ENCODE data around the gene PHKG1. TPM values are rescaled to one million over a fixed set of nuclear protein-coding genes. Genes with fewer than 3 reads are reported as not detected.
"Not testable (repeated sequence)": the region's sequence is repeated elsewhere in the genome, so short reads cannot be mapped to it uniquely, and the experiment has no call there.

The PHKG1 gene
- total RNA-seq, 4 donors from 2014 or later = 0.31 to 2.7 (median 0.57) TPM; not detected in 1

DNA sequence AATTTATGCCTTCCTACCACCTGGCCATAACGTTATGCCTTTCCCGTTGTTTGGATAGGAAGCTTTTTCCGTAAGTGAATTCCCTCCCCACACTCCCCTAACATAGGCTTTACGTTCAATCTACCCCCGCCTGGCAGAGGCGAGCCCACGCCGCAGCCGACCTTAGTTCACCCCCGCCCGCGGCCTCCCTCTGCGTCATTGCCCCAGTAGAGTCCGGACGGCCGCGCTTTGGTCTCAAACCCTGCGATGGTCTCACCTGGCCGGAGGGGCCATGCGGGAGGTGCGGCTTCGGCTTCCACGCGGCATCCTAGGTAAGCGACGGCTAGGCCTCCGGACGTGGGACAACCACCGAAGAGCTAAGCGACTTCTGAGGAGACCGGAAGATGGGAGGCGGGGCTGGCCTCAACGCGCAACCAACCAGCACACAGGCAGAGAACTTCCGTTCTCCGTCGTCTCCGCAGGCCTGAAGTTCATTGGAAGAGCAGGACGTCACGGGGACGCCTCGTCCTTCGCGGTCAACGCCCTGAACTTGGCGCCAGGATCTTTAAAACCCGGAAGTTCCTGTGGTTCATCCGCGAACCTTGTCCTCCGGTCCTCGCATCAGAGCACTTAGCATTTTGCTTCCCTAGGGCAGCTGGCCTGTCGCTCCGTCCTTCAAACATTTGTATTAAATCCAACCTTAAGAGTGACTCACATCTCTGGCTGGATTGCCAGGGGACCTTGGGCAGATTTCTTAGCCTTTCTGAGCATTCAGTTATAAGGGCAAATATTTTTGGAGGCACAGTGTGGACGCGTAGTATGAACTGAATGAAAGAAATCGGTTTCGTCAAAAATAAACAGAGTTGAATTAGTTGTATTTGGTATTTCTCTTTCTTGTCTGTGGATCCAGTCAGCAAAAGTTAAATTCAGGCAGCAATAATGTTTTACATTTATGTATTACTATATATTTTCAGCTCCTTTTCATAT, 13.6 kb upstream of the PHKG1 start, which contains the start of gene CHCHD2:
Gene CHCHD2, minus strand, starts transcription at position 369 of the 966 bp plus-strand sequence. Its CDS starts 63 bp downstream, at position 306.
- Histone ChIP-seq H3K27me3 (no peaks in the 10 kb centered on the region), H3K36me3 (peaks cover 20 to 31% (median 30%) of the 10 kb centered on the region in 3 donors), H3K9me3 (no peaks in the 10 kb centered on the region), H3K4me1 (peaks cover 11 to 30% (median 11%) of the 10 kb centered on the region in 3 donors), H3K27ac (peak within 1 kb of the TSS; percentile 91 to 97 (median 95)), H3K4me3 (peak within 1 kb of the TSS; percentile 64 to 94 (median 84))
- peak; percentile 78 for DNase-seq
- intact Hi-C loops (cut with DNase I) = no loop called here
- WGBS, 2 donors = 4 to 6% methylated on average over 14 to 15 of the region's 57 CpGs
- TF ChIP-seq, protein P1, sequence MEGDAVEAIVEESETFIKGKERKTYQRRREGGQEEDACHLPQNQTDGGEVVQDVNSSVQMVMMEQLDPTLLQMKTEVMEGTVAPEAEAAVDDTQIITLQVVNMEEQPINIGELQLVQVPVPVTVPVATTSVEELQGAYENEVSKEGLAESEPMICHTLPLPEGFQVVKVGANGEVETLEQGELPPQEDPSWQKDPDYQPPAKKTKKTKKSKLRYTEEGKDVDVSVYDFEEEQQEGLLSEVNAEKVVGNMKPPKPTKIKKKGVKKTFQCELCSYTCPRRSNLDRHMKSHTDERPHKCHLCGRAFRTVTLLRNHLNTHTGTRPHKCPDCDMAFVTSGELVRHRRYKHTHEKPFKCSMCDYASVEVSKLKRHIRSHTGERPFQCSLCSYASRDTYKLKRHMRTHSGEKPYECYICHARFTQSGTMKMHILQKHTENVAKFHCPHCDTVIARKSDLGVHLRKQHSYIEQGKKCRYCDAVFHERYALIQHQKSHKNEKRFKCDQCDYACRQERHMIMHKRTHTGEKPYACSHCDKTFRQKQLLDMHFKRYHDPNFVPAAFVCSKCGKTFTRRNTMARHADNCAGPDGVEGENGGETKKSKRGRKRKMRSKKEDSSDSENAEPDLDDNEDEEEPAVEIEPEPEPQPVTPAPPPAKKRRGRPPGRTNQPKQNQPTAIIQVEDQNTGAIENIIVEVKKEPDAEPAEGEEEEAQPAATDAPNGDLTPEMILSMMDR (IDR thresholded peaks at IDR 0.05) = no peak
- TF ChIP-seq POLR2A (IDR thresholded peaks at IDR 0.05) = peak in 3 of 4 donors; percentile 88 to 92 (median 92)

DNA sequence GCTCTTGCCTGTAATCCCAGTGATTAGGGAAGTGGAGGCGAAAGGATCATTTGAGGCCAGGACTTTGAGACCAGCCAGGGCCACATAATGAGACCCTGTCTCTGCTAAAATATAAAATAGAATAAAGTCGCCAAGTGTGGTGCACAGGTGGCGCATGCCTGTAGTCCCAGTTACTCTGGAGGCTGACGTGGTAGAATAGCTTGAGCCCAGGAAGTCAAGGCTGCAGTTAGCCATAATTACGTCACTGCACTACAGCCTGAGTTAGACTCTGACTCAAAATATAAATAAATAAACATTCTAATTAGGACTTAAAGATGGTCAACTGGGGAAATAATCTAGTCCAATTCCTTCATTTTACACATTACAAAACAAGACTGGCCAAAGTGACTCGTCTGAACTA, 12.8 kb upstream of the PHKG1 start:
- no peak for DNase-seq
- H3K36me3 ChIP-seq = peaks cover 25 to 40% (median 37%) of the 10 kb centered on the region in 3 donors
- WGBS, 2 donors = 8 to 10% methylated on average over 6 of the region's 6 CpGs
- H3K4me1 ChIP-seq = peaks cover 11 to 30% (median 11%) of the 10 kb centered on the region in 3 donors
- TF ChIP-seq, protein P1 (IDR thresholded peaks at IDR 0.05) = no peak
- TF ChIP-seq POLR2A (IDR thresholded peaks at IDR 0.05) = no peak
- no peaks in the 10 kb centered on the region for H3K27me3 ChIP-seq
- H3K27ac ChIP-seq = peak overlapping the region; percentile 91 to 97 (median 95)
- peak overlapping the region; percentile 64 to 94 (median 84) for H3K4me3 ChIP-seq
- intact Hi-C loops (cut with DNase I) = no loop called here
- H3K9me3 ChIP-seq = no peaks in the 10 kb centered on the region

DNA sequence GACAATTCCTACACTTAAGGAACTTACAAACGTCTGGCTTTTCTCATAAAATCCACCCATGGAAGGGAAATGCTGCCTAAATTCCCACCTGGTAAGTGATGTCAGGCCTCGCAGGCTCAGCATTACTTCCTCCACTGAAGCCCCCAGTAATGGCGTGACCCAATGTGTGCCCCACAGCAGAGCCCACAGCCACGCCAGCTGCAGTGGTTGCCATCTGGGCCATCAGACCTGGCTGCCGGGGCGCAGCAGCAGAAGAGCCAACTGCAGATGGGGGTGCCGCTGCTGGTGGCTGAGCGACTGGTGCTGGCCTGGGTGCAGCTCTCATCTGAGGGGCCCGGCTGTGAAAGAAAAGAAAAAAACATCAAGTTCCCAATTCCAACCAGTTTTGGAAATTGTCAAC, 11.4 kb upstream of the PHKG1 start:
- H3K27ac ChIP-seq; H3K4me3 ChIP-seq; intact Hi-C loops (cut with DNase I); H3K27me3 ChIP-seq; H3K9me3 ChIP-seq; DNase-seq: not testable (repeated sequence)
- WGBS, 2 donors = 78 to 90% methylated on average over 6 to 7 of the region's 9 CpGs
- Histone ChIP-seq H3K36me3 (peaks cover 25 to 53% (median 37%) of the 10 kb centered on the region in 3 donors), H3K4me1 (peaks cover 11 to 30% (median 11%) of the 10 kb centered on the region in 3 donors)

DNA sequence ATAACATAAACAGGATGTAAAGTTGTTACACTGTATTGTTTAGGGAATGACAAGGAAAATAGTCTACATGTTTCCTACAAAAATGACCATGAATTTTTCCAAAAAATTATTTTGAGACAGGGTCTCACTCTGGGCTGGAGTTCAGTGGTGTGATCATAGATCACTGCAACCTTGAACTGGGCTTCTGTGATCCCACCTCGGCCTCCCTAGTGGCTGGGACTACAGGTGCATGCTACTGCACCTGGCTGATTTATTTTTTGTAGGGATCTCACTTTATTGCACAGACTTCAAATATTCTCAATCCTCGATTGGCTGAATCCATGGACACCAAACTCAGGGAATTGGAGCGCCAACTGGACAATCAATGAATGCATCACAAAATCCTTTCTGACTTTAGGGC, 6.9 kb upstream of the PHKG1 start:
- TF ChIP-seq, protein P1 (IDR thresholded peaks at IDR 0.05) = no peak
- no peak for TF ChIP-seq POLR2A (IDR thresholded peaks at IDR 0.05)
- no peak overlapping the region for H3K4me3 ChIP-seq
- DNase-seq = no peak
- peaks cover 1 to 24% (median 1%) of the 10 kb centered on the region in 3 donors for H3K4me1 ChIP-seq
- H3K9me3 ChIP-seq = no peaks in the 10 kb centered on the region
- 91 to 93% methylated on average over 3 of the region's 3 CpGs for WGBS, 2 donors
- intact Hi-C loops (cut with DNase I) = no loop called here
- no peak overlapping the region for H3K27ac ChIP-seq
- peaks cover 25 to 61% (median 37%) of the 10 kb centered on the region in 3 donors for H3K36me3 ChIP-seq
- H3K27me3 ChIP-seq = no peaks in the 10 kb centered on the region

DNA sequence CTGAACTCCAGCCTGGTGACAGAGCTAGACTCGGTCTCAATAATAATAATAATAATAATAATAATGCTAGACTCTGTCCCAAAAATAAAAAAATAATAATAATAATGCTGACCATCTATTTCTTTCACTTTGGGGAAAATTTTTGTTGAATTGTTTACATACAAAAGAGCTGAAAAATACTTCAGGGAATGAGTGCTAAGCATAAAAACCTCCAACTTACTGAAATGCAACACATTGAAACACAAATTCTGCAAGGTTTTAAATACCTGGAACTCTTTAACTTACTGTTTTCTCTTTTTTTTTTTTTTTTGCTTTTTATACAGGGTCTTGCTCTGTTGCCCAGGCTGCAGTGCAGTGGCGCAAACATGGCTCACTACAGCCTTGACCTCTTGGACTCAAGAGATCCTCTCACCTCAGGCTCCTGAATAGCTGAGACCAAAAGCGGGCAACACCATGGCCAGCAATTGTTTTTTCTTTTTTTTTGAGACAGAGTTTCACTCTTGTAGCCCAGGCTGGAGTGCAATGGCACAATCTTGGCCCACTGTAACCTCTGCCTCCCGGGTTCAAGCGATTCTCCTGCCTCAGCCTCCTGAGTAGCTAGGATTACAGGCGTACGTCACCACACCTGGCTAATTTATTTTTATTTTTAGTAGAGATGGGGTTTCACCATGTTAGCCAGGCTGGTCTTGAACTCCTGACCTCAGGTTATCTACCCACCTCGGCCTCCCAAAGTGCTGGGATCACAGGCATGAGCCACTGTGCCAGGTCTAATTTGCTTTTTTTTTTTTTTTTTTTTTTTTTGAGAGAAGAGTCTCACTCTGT, 5.6 kb upstream of the PHKG1 start:
- peaks cover 0 to 13% (median 0%) of the 10 kb centered on the region in 3 donors for H3K4me1 ChIP-seq
- H3K4me3 ChIP-seq; DNase-seq; H3K27ac ChIP-seq; intact Hi-C loops (cut with DNase I); H3K27me3 ChIP-seq; H3K9me3 ChIP-seq: not testable (repeated sequence)
- WGBS, 2 donors = 95 to 97% methylated on average over 8 of the region's 8 CpGs
- peaks cover 17 to 50% (median 27%) of the 10 kb centered on the region in 3 donors for H3K36me3 ChIP-seq

Measured in esophagus squamous epithelium (tissue), 5 donors.